ENCODE measurements around the gene CATSPERD.
"Not testable (repeated sequence)": the region's sequence is repeated elsewhere in the genome, so short reads cannot be mapped to it uniquely, and the experiment has no call there.

CATSPERD gene

DNA sequence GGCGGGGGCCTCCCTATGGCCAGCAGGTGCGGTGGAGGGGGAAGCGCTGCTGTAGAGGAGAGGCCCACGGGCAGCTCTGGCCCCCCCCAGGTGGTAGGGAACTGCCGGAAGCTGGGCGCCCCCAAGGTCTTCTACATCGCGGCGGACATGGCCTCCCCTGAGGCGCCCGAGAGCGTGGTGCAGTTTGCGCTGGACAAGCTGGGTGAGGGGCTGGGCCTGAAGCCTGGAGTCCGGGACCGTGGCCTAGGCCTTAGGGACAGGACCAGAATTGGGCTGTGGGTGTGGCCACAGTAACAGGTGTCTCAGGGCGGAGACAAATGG lies 34.2 kb upstream of the CATSPERD start:
- no peak for DNase-seq
- H3K4me3 ChIP-seq (ENCODE audit: insufficient read depth, low read depth, low read length, poor library complexity, severe bottlenecking): peak overlapping the region; percentile 63
- H3K4me1 ChIP-seq (ENCODE audit: control insufficient read depth, insufficient read depth, low read length, poor library complexity, severe bottlenecking): peaks cover 12% of the 10 kb centered on the region
- H3K27me3 ChIP-seq (replicated peaks; ENCODE audit: control insufficient read depth, insufficient read depth, low read length, poor library complexity, severe bottlenecking): no peaks in the 10 kb centered on the region
- no peaks in the 10 kb centered on the region for H3K36me3 ChIP-seq (ENCODE audit: control insufficient read depth, insufficient read depth, low read length)
- H3K9me3 ChIP-seq (ENCODE audit: control insufficient read depth, low read length): no peaks in the 10 kb centered on the region
- peak overlapping the region; percentile 52 for H3K27ac ChIP-seq (ENCODE audit: insufficient read depth, low read length, poor library complexity, severe bottlenecking)

- Histone ChIP-seq H3K27me3 (replicated peaks; ENCODE audit: control insufficient read depth, insufficient read depth, low read length, poor library complexity, severe bottlenecking) (no peaks in the 10 kb centered on the region), H3K4me1 (ENCODE audit: control insufficient read depth, insufficient read depth, low read length, poor library complexity, severe bottlenecking) (peaks cover 12% of the 10 kb centered on the region), H3K4me3 (ENCODE audit: insufficient read depth, low read depth, low read length, poor library complexity, severe bottlenecking) (peak overlapping the region; percentile 63), H3K27ac (ENCODE audit: insufficient read depth, low read length, poor library complexity, severe bottlenecking) (peak overlapping the region; percentile 52), H3K36me3 (ENCODE audit: control insufficient read depth, insufficient read depth, low read length) (peaks cover 1% of the 10 kb centered on the region), H3K9me3 (ENCODE audit: control insufficient read depth, low read length) (no peaks in the 10 kb centered on the region)
- DNase-seq: peak; percentile 80 to 92 (median 91)
These were observed 33.6 kb upstream of the CATSPERD start for GRCh38 chr19:5686647-5687359.

- Histone ChIP-seq H3K36me3 (ENCODE audit: control insufficient read depth, insufficient read depth, low read length) (peaks cover 9% of the 10 kb centered on the region), H3K27me3 (replicated peaks; ENCODE audit: control insufficient read depth, insufficient read depth, low read length, poor library complexity, severe bottlenecking) (no peaks in the 10 kb centered on the region), H3K4me3 (ENCODE audit: insufficient read depth, low read depth, low read length, poor library complexity, severe bottlenecking) (peak overlapping the region; percentile 63), H3K9me3 (ENCODE audit: control insufficient read depth, low read length) (no peaks in the 10 kb centered on the region), H3K4me1 (ENCODE audit: control insufficient read depth, insufficient read depth, low read length, poor library complexity, severe bottlenecking) (peaks cover 16% of the 10 kb centered on the region), H3K27ac (ENCODE audit: insufficient read depth, low read length, poor library complexity, severe bottlenecking) (peak overlapping the region; percentile 52)
- DNase-seq: no peak
These were observed 32.9 kb upstream of the CATSPERD start for GRCh38 chr19:5687360-5688198.

- H3K4me3 ChIP-seq (ENCODE audit: insufficient read depth, low read depth, low read length, poor library complexity, severe bottlenecking); DNase-seq; H3K9me3 ChIP-seq (ENCODE audit: control insufficient read depth, low read length); H3K27me3 ChIP-seq (replicated peaks; ENCODE audit: control insufficient read depth, insufficient read depth, low read length, poor library complexity, severe bottlenecking); H3K27ac ChIP-seq (ENCODE audit: insufficient read depth, low read length, poor library complexity, severe bottlenecking): not testable (repeated sequence)
- Histone ChIP-seq H3K36me3 (ENCODE audit: control insufficient read depth, insufficient read depth, low read length) (peaks cover 16% of the 10 kb centered on the region), H3K4me1 (ENCODE audit: control insufficient read depth, insufficient read depth, low read length, poor library complexity, severe bottlenecking) (peaks cover 16% of the 10 kb centered on the region)
These were observed 32.1 kb upstream of the CATSPERD start for GRCh38 chr19:5688262-5688881.

DNA sequence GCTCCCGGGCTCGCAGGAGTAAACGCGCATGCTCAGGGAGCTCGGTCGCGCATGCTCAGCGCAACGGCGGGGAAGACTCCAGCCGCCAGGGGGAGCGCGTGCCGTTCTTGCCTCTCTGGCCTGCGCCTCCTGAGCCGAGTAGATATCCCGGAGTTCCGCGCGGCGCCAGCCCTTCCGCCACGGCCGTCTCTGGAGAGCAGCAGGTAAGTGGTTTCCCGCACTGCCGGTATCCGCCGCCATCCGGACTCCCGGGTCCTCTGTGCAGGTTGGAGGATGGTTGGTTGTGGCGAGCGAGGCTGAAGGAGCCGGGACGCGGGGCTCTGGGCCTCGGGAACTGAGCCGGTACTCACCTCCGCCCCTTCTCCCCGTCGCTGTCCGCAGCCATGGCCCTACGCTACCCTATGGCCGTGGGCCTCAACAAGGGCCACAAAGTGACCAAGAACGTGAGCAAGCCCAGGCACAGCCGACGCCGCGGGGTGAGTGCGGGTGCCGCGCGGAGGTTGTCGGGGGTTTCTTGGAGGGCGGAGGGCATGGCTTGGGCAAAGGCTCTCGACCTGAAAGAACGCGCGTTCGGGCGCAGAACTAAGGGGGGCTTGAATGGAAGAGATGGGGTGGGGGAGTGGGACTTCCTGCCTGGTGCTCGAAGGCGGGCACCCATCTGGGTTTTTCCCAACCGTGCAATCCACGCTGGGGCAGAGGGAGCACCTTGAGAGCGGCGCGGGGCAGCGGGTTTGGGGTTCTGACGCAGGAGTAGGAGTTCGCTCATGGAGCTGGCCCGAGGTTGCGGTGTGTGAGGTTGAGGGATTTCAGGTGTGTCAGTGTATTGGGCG lies 30.1 kb upstream of the CATSPERD start, which contains the start of gene RPL36:
TSS of gene RPL36 (plus strand) at position 171 of the 830 bp plus-strand sequence. CDS start at position 384, 213 bp downstream.
- peak; percentile 96 to 97 (median 97) for DNase-seq
- Histone ChIP-seq H3K4me1 (ENCODE audit: control insufficient read depth, insufficient read depth, low read length, poor library complexity, severe bottlenecking) (peaks cover 16% of the 10 kb centered on the region), H3K27ac (ENCODE audit: insufficient read depth, low read length, poor library complexity, severe bottlenecking) (peak within 1 kb of the TSS; percentile 82)

GRCh38 chr19:5690955-5691821 lies 29.2 kb upstream of the CATSPERD start:
- no peaks in the 10 kb centered on the region for H3K9me3 ChIP-seq (ENCODE audit: control insufficient read depth, low read length)
- peaks cover 16% of the 10 kb centered on the region for H3K4me1 ChIP-seq (ENCODE audit: control insufficient read depth, insufficient read depth, low read length, poor library complexity, severe bottlenecking)
- H3K36me3 ChIP-seq (ENCODE audit: control insufficient read depth, insufficient read depth, low read length): peaks cover 43% of the 10 kb centered on the region
- DNase-seq: peak in 2 of 3 donors; percentile 21 to 27
- peak overlapping the region; percentile 82 for H3K27ac ChIP-seq (ENCODE audit: insufficient read depth, low read length, poor library complexity, severe bottlenecking)
- no peaks in the 10 kb centered on the region for H3K27me3 ChIP-seq (replicated peaks; ENCODE audit: control insufficient read depth, insufficient read depth, low read length, poor library complexity, severe bottlenecking)
- peak overlapping the region; percentile 79 for H3K4me3 ChIP-seq (ENCODE audit: insufficient read depth, low read depth, low read length, poor library complexity, severe bottlenecking)

More for the DNA sequence above, 30.1 kb upstream of the CATSPERD start, which contains the start of gene RPL36:
- Histone ChIP-seq H3K4me3 (ENCODE audit: insufficient read depth, low read depth, low read length, poor library complexity, severe bottlenecking) (peak within 1 kb of the TSS; percentile 79), H3K27me3 (replicated peaks; ENCODE audit: control insufficient read depth, insufficient read depth, low read length, poor library complexity, severe bottlenecking) (no peaks in the 10 kb centered on the region), H3K9me3 (ENCODE audit: control insufficient read depth, low read length) (no peaks in the 10 kb centered on the region), H3K36me3 (ENCODE audit: control insufficient read depth, insufficient read depth, low read length) (peaks cover 35% of the 10 kb centered on the region)

GRCh38 chr19:5691822-5692722 lies 28.4 kb upstream of the CATSPERD start:
- Histone ChIP-seq H3K27ac (ENCODE audit: insufficient read depth, low read length, poor library complexity, severe bottlenecking) (peak overlapping the region; percentile 82), H3K36me3 (ENCODE audit: control insufficient read depth, insufficient read depth, low read length) (peaks cover 52% of the 10 kb centered on the region), H3K9me3 (ENCODE audit: control insufficient read depth, low read length) (no peaks in the 10 kb centered on the region), H3K27me3 (replicated peaks; ENCODE audit: control insufficient read depth, insufficient read depth, low read length, poor library complexity, severe bottlenecking) (no peaks in the 10 kb centered on the region), H3K4me3 (ENCODE audit: insufficient read depth, low read depth, low read length, poor library complexity, severe bottlenecking) (no peak overlapping the region), H3K4me1 (ENCODE audit: control insufficient read depth, insufficient read depth, low read length, poor library complexity, severe bottlenecking) (peaks cover 12% of the 10 kb centered on the region)
- no peak for DNase-seq

GRCh38 chr19:5692723-5693194 lies 27.7 kb upstream of the CATSPERD start:
- no peaks in the 10 kb centered on the region for H3K27me3 ChIP-seq (replicated peaks; ENCODE audit: control insufficient read depth, insufficient read depth, low read length, poor library complexity, severe bottlenecking)
- no peaks in the 10 kb centered on the region for H3K9me3 ChIP-seq (ENCODE audit: control insufficient read depth, low read length)
- no peak overlapping the region for H3K4me3 ChIP-seq (ENCODE audit: insufficient read depth, low read depth, low read length, poor library complexity, severe bottlenecking)
- H3K4me1 ChIP-seq (ENCODE audit: control insufficient read depth, insufficient read depth, low read length, poor library complexity, severe bottlenecking): peaks cover 5% of the 10 kb centered on the region
- DNase-seq: no peak
- no peak overlapping the region for H3K27ac ChIP-seq (ENCODE audit: insufficient read depth, low read length, poor library complexity, severe bottlenecking)
- peaks cover 55% of the 10 kb centered on the region for H3K36me3 ChIP-seq (ENCODE audit: control insufficient read depth, insufficient read depth, low read length)

Data from effector memory CD4-positive, alpha-beta T cell (primary cell).